HG03039 (cell line): ENCODE data around the gene CITED2.
"Not testable (repeated sequence)": the region's sequence is repeated elsewhere in the genome, so short reads cannot be mapped to it uniquely, and the experiment has no call there.

Source experiments
- ATAC-seq: cut with Tn5 transposase; IDR thresholded peaks from one replicate; pipeline ENCODE4 v1.9.1; 2021; ENCODE audit warnings: mild to moderate bottlenecking, moderate library complexity; ENCODE audit not compliant: unreplicated experiment

The CITED2 gene, protein sequence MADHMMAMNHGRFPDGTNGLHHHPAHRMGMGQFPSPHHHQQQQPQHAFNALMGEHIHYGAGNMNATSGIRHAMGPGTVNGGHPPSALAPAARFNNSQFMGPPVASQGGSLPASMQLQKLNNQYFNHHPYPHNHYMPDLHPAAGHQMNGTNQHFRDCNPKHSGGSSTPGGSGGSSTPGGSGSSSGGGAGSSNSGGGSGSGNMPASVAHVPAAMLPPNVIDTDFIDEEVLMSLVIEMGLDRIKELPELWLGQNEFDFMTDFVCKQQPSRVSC

DNA sequence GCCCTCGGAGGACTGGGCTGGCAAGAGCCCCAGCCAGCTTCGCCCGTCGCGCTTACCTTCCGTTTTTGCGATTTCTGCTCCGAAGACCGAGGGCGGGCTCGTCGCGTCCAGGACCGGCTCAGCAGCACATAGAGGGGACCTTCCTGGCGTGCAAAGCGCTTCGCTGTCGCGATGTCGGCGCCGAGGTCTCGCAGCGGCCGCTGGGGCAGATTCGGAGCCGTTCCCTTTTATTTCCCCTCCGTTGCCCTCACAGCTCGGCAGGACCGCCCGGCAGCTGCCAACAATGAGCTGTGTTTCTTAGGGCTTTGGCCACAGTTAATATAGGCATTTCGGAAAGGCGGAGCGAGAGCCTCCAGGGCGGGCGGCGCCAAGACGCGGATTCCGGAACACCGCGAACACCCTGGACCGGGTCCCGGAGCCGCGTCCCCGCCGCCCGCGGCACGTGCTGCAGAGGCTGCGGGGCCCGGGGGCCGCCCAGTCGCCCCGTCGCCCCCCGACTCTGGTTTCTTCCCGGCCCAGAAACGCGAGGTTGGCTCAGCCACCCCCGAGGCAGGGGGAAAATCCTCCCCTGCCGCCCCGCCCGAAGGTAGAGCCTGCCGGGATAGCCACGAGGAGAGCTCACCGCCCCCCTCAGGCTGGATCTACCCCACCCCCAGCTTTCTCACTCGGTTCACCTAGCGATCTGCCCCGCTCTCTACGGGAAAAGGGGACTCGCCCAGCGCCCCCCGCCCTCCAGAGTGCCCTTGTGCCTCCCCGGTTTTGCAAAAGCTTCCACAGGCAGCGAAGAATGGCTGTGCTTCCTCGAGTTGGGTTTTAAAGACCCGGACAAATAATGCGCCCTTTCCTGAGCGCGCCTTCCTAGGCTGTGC lies at the start of gene CITED2:
Gene CITED2, minus strand, starts transcription at position 292 of the 869 bp plus-strand sequence. CDS start 704 bp downstream, outside the sequence.
- ATAC-seq = peak; percentile 55

DNA sequence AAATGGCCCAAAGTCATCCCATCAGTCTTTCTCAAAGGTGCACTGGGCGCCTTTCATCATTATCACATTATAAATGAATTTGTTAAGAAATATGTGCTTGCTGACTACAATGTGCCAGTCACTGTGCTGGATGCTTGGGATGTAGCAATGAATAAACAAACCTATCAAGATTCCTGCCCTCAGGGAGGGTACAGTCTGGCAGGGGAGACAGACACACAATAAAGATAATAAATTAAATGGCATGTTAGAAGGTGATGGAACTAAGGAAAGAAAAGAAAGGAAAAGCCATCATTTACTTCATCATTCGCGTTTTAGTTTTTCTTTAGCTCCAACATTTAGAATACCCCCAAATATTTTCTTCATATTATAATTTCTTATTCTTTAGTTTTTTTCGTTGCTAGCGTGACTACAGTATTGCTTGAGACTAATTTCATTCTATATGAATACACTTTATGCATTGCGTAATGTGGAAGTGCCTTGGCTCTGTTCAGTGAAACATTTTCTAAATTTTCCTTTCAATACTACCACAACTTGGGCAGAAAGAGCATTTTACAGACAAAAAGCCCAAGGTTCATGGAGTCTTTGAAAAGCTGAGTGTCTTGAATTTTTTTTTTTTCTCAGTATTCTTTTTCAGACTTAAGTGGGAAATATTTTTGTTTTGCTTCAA lies 48.7 kb upstream of the CITED2 start:
- ATAC-seq = no peak

DNA sequence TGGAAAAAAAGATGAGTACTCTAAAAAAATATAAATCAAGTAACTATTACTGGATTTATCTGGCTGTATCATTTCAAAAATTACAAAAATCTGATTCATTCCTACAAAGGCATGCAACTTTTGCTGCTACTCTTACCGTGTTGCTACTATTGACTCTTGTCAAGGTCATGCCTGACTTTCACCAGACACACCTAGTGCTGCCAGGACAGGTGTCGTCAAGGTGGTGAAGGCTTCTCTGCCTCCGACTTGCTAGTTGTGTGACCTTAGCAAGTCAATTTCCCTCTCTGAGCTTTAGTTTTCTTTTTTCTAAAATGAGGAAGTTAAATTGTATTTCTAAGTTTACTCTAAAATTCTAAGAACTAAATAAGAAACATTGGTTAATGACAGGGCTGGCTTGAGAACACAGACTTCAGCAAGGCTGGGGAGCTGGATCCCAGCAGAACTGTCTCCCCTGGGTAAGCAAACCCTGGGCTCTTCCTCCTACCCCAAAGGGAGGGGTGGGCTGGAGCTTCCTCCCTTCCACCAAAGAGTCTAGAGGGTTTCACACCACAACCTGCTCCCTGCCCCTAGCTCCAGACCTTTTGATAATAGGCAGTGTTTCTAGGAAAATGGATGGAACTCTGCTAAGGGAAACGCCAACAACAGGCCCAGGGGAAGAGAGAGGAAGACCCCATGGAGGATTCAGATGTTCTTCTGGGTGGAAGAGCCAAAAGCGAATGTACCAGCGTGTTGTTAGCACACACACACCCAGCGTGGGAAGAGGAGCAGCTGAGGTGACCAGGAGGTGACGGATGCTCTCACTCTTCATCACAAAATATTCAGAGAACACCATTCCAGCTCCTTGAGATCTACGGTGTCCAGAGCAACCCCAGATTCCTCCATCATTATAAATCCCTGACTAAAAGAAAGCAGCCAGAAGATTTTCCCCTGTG lies 47.9 kb upstream of the CITED2 start:
- ATAC-seq = no peak

DNA sequence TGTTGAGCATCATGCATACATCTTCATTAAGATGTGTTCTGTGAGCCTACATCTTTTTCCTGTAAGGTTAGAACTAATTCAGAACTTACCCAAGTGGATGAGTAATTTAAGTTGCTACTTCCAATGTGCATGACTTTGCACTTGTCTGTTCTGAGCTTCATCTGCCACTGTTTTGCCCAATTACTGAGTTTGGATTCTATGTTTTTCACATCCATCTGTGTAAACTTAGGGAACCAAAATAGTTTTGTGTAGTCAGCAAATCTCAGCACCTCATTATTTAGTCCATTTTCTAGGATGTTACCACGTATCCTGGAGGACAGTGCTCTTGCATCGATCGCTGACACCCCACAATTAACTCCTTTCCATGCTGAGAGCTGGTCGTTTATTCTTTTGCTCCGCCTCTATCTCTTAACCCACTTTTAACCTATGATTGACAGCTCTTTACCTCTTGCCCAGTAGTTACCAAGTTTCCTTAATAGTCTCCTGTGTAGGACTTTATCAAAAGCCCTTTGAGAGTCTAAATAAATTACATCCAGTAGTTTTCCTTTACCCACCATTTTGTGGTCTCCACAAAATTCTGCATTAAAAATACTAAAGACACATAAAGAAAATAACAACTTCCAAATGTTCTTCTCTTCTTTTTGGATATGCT lies 44.2 kb upstream of the CITED2 start:
- ATAC-seq = no peak

DNA sequence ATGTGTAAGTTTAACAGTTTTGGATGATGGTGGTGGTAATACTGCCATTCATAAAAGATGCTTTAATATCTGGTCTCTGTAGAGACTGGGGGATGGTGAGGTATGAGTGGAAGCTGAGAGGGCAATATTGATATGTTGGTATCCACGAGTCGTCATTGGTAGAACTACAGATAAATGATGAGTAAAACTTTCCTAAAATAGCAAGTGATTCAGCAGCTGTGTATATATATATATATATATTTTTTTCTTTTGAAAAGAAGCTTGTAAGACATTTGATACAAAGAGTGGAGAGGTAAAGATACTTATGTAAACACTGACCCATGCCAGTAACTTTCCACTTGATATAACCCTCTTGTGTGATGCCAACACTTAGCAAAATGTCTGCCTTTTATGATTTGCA lies 41.7 kb upstream of the CITED2 start:
- ATAC-seq = no peak

DNA sequence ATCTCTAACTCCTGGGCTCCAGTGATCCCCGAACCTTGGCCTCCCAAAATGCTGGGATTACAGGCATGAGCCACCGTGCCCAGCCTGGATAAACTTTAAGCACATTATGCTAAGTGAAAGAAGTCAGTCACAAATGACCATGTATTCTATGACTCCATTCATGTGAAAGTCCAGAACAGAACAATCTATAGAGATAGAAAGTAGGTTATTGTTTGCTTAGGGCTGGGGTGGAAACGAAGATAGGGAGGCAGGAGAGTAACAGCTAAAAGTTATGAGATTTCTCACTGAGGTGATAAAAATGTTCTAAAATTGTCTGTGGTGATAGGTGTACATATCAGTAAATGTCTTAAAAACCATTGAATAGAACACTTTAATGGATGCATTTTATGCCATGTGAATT lies 40.9 kb upstream of the CITED2 start:
- ATAC-seq = no peak

DNA sequence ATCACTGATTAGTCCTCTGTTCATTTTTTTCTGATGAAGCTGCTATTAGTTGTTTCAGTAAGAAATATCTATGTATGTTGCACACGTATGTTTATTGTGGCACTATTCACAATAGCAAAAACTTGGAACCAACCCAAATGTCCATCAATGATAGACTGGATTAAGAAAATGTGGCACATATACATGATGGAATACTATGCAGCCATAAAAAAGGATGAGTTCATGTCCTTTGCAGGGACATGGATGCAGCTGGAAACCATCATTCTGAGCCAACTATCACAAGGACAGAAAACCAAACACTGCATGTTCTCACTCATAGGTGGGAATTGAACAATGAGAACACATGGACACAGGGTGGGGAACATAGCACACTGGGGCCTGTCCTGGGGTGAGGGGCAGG lies 37.7 kb upstream of the CITED2 start:
- ATAC-seq = not testable (repeated sequence)

DNA sequence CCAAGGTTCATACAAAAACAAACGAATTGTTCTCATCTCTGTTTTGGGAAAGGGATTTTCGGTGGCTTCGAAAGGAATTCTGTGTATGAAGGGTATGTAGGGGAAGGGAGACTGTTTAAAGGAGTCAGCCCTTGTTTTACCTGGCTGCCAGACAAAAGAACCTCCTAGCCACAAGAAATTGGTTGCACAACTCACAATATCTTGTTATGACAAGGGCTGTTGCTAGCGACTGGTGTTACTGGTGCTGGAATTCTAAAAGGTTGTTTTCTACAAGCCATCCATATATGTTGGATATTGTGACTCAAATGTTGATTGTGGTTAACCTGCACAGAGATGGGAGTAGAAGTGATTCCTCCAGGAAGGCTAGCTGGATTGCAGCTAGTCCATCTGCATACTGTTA lies 34.6 kb upstream of the CITED2 start:
- no peak for ATAC-seq

DNA sequence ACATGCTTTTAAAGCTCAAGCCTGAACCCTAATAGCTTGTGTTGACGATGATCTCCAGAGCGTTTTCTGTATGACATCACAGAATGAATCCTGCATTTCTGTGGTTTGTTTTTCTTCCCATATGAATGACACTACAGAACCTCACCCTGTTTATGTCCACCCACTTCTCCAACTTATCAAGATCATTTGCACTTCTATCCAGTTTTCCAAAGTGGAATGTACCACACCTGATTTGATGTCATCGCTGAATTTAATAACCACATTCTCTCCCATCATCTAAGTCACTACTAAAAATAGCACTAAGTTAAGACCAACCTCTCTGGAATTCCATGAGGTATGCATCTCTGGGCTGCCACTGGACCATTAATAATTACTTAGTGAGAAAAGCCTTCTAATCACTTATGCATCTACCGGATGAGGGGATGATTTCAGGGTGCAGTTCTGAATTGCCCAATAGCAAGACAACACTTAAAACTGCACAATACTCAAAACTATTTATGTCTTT lies 33.3 kb upstream of the CITED2 start:
- ATAC-seq = no peak

DNA sequence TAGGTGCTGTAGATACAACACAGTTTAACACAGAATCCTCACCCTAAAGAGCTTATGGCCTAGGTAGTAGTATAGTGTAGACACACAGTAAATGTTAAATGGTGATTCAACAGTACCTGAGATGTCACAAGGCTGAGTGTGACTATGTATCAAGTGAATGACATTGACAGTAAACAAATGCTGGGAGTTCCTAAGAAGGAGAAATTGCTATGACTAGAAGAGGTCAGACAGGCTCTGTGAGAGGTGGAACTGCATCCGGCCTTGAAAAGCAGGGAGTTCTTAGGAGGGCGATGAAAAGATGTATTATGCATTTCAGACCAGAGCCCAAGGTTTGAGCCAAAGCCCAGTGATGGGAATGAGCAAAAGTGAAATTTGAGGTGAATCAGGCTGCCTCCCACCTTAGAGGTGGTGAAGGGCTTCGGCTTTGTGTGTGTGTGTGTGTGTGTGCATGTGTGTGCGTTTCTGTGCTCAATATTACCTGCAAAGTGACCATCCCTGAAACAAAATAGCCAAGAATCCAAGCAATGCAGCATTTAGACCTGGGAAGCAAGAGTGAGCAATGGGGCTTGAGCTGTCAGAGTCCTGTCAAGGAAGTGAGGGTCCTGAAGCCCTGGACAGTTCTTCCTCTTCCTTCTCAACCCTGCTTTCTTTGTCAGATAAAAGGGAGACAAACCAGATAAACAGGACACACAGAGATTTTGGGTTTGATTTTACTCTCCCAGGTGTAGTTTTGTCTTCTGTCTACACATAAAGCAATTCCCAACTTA lies 32.3 kb upstream of the CITED2 start:
- no peak for ATAC-seq

DNA sequence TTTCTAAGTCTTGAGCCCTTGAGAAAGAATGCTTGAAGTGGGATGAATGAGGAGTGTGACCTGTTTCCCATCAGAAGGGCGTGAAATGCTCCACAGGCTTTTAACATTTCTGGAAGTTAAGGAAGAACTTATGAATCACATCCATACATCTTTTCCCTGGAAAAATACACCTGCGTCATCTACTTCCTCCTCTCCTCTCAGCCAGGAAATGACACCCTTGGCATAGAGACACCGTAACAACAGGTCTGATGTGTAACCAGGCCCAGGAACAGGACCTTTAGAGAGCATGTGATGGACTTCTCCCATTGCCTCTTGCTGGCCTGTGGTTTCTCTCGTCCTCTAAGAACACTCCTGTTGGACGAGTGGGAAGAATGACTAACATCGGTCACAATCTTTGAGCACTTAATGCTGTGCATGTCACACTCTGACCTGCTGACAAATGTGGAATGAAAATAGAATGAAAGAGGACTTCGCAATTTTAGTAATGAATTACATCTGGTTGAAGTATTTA lies 28.5 kb upstream of the CITED2 start:
- ATAC-seq = no peak

DNA sequence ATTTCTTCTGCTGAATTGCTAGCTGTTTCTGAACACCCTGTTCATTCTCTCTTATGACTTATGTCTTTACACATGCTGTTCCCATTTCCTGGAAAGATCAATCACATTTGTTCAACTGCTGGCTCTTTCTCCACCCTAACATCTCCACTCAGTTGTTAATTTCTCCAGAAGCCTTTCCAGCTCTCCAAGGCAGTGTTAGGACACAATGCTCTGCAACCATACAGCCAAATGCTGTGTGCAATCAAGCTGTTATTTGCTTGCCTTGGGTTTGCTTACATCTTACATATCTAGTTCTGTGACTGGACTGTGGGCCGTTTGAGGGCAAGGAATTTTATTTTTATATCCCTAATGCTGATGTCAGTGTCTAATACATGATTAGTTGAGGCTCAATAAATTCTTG lies 24.2 kb upstream of the CITED2 start:
- no peak for ATAC-seq

DNA sequence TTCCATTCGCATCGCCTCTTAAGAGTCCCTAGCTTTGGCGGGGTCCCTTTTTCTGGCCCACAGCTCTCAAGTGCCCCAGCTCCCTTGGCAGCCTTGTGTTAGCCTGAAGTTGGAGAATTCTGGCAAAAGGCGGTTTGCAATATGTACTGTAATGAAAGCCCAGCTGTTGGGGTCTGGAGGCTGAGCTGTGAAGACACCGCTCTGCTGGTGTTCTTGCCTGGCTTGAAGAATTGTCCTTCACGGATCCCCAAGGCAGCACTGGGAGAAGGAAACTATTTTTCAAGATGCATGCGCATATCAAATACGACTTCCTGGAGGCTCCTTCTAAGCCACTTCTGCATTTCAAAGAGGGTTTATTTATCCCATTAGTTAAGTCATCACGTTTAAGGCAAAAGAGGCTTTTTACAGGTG lies 21.4 kb upstream of the CITED2 start:
- no peak for ATAC-seq

DNA sequence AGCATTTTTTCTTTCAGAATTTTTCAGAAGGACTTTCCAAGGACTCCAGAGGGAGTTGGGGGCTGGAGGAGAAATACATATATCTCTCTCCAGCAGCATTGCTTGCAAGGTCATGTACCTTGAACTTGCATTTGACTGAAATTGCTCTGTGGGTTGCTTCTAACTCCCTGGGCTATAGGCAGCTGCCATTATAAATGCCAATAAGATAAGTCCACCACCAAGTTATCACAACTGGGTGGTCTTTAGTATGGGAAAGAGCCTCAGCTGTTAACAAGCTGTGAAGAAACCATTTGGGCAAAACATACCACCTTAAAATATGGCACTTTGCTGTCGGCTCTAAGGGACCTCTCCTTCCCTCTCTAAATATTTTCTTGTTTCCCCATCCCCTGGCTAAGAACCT lies 20.9 kb upstream of the CITED2 start:
- ATAC-seq = no peak

DNA sequence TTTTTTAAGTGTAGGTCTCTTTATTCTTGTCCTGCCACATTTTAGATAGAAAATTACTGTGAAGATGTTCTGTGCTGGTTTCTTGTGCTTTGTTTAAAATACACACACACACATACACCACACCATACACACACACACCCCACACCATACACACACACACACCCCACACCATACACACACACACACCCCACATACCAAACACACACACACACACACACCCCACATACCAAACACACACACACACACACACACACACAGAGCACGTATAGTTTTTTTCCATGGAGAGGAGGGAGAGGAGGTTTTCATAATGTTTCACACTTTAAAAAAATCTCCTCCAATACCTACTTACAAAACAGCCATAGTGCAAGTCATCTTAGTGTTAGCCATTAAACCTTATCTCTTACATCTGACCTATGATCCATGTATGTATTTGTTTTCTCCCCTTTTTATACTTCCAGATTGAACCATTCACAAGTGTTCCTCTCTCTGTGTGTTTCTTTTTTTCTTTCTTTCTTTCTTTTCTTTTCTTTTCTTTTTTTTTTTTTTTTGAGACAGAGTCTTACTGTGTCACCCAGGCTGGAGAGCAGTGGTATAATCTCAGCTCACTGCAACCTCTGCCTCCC lies 19.7 kb upstream of the CITED2 start:
- ATAC-seq = no peak

DNA sequence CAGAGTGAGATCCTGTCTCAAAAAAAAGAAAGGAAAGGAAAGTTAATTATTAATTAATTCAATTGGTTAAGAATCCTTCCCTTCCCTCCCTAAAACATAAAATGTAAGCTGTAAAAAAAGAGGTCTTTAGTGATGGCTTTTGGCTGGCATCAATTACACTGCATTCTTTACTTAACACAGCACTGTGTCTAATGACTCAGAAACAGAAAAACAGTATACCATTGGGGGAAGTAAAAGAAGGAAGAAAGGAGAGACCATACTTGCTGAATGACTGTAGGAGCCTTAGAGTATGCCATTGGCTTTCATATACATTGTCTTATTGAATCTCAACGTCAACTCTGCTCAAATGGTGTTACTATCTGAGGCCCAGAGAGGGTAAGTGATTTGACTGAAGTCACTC lies 18.3 kb upstream of the CITED2 start:
- peak; percentile 100 for ATAC-seq

DNA sequence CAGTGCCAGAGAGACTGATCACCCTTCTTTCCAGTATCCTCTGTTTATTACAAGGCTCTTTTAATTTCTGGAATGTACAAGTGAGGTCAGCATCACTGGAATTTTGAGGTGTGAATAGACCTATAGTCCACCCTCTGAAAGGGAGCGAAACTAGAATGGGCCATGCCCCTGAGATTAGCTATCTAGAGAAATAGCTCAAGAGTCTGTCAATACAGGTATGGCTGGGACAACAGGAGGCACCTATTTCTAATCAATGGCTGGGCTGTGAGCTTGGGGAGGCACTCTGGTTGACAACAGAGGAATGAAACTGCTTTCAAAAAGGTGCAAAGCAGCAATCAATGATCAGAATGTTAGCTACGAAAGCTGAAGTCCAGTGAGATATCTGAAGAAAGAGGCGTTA lies 17.3 kb upstream of the CITED2 start:
- ATAC-seq = no peak

DNA sequence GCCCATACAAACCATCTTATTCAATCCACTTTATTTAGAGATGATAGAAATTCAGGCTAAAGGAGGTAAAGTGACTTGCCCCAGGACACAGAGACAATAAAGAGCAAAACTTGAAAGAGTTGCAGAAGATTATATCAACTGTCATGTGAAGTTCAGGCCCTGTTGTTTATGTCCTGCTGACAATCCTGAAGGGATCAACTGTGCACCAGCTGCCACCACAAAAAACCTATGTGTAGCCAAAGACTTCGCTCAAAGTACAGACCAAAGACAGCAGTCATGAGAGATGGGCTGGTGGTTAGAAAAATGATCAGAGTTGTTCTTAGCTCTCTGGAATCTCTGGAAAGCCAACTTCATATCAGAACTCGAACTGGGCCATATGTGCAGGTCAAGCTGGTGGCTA lies 16.0 kb upstream of the CITED2 start:
- no peak for ATAC-seq

DNA sequence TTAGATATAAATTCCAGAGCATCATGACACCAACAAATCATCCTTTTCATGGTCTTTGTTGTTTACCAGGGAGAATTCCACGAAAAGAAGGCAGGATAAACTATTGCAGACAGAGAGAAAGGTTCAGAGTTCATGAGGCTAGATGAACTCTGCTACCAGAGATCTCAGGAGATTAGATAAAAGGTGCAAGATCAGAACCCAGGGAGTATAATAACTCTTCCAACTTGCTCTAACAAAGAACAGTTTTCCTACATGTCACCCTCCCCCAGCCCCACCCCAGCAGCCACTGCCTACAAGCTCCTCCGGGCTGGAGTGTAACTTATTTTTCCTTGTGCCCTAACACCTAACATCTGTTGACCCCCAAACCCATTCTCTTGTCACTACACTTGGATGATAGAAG lies 13.9 kb upstream of the CITED2 start:
- no peak for ATAC-seq
